Renal cortical epithelial cell (primary cell): ENCODE results near the gene CNKSR1. TPM values are rescaled to one million over a fixed set of nuclear protein-coding genes. Genes with fewer than 3 reads are reported as not detected.

Experiments used
- DNase-seq: peaks from one replicate; pipeline ENCODE4 v3.0.0-alpha.2; 2011; ENCODE audit warnings: low read depth
- total RNA-seq: library from RNA; depleted of rRNA; stranded (reverse); fragments of >200 nt; gene quantifications from 2 replicates; pipeline ENCODE4 v1.2.3, GENCODE V29; 2014

CNKSR1 gene, protein sequence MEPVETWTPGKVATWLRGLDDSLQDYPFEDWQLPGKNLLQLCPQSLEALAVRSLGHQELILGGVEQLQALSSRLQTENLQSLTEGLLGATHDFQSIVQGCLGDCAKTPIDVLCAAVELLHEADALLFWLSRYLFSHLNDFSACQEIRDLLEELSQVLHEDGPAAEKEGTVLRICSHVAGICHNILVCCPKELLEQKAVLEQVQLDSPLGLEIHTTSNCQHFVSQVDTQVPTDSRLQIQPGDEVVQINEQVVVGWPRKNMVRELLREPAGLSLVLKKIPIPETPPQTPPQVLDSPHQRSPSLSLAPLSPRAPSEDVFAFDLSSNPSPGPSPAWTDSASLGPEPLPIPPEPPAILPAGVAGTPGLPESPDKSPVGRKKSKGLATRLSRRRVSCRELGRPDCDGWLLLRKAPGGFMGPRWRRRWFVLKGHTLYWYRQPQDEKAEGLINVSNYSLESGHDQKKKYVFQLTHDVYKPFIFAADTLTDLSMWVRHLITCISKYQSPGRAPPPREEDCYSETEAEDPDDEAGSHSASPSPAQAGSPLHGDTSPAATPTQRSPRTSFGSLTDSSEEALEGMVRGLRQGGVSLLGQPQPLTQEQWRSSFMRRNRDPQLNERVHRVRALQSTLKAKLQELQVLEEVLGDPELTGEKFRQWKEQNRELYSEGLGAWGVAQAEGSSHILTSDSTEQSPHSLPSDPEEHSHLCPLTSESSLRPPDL
- 5.2 and 6.4 TPM in 2 replicates for total RNA-seq

DNA sequence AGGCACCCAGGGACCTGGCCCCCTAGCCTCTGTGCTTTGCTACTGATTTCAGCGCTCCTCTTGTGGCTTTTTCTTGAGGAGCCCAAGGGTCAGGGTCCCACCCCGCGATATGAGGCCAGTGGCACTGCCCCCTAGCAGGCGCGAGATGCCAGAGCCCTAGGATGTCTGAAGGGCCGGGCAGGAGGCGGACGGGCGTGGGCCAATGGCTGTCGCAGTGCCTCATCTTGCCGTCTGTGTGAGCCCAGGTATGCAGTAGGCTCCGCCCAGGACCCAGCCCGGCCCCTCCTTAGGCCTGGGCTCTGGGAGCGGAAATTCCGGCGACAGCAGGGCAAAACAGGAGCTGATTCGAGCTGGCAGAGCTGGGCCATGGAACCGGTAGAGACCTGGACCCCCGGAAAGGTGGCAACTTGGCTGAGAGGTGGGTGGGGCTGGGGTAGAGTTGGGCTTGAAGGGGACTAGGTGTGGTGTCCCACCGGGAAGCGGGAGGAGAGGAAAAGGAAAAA lies at the start of gene CNKSR1:
CNKSR1 (plus strand) TSS at position 310 of the 503 bp plus-strand sequence; CDS start at position 367, 57 bp downstream.
- peak; percentile 28 for DNase-seq

DNA sequence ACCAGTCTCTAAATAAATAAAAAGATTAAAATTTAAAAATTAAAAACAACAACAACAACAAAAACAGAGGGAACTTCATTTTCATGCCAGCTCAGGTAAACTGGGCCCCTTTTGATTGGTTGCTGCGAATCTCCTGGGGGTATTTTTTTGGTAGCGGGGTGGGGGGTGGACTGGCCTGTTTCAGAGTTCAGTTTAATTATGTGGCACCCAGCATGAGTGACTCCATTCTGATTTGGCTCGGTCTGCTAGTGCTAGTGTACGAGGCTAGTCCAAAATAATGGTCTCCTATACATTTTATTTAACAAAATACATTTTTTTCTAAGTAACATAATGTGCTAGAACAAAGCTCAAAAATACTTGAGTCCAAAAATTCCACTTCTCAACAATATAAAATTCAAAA lies 47.5 kb upstream of the CNKSR1 start:
- DNase-seq: no peak

DNA sequence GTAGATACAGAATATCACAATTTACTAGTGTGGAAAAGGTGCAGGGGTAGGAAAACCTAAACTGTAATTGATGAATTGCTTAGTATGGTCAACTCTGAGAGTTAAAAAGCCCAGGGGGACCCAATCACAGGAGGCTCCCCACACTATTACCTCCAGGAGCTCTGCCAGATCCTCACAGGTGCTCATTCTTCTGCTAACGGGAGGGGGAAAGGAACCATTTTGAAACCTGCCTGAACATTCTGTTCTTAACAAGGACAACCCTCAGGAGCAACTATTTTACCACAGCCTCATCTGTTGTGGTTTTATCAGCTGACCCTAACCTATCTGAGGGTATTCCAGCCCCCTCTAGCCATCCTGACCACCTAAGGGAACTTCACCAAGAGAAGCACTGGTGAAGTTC lies 46.6 kb upstream of the CNKSR1 start:
- no peak for DNase-seq

GRCh38 chr1:26132128-26132833 lies 45.0 kb upstream of the CNKSR1 start:
- no peak for DNase-seq

DNA sequence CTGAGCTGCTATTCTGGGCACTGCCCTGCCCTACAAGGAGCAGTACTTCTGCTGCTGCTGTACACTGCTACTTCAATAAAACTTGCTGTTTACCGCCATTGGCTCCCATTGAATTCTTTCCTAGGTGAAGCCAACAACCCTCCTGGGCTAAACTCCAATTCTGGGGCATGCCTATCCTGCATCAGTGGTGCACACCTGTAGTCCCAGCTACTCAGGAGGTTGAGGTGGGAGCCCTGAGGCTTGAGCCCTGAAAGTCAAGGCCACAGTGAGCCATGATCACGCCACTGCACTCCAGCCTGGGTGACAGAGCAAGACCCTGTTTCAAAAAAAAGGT lies 44.5 kb upstream of the CNKSR1 start:
- DNase-seq: no peak

DNA sequence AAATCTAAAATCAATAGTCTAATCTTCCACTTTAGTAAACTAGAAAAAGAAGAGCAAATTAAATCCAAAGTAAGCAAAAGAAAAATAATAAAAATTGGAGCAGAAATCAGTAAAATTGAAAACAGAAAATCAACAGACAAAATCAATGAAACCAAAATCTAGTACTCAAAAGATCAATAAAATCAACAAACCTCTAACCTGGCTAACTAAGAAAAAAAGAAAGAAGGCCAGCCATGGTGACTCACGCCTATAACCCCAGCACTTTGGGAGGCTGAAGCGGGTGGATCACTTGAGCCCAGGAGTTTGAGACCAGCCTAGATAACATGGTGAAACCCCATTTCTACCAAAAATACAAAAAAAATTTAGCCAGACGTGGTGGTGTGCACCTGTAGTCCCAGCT lies 42.8 kb upstream of the CNKSR1 start:
- no peak for DNase-seq

DNA sequence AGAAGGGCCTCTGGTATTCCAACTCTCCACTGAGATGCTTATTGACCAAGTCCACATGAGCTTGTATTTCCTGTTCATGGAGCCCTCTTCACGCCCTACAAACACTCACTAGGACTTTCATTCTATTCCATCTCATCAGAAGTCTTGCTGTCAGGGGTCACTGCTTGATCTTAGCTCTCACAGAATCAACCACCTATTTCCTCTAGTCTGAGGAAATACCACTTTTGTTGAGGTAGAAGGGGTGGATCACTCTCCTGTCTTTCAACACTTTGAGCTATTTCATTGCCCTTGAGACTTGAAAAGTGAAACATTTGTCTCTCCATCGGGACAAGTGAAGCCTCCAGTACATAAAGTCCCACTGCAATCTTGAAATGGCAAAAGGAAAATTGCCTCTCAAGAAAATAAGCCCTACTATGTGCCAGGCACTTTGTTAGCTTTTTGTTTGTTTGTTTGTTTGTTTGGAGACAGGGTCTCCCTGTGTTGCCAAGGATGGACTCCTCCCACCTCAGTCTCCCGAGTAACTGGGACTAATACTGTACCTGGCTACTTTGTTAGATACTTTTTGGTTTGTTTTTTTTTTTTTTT lies 38.2 kb upstream of the CNKSR1 start:
- no peak for DNase-seq

GRCh38 chr1:26142159-26142558 lies 35.1 kb upstream of the CNKSR1 start:
- no peak for DNase-seq

- peak; percentile 74 for DNase-seq
Measured at GRCh38 chr1:26145041-26145959, 32.0 kb upstream of the CNKSR1 start.

- no peak for DNase-seq
Measured at GRCh38 chr1:26145960-26146294, 31.4 kb upstream of the CNKSR1 start.

DNA sequence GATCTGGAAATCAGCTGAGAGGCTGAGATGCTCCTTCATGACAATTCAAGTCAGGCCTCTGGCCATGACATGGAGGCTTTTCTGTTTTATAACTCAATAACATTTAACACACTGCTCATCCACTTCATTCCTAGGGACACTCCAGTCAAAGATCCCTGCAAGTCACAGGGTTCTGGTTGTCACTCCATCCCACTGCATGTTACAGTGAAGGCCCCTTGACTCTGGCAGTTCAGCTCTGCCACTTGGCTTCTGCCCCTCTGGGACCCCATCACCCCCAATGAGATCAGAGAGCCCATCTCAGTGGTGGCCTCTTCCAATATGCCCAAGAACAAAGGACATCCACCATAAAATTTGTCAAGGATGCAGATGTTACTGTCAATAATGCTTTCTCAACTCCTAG lies 28.4 kb upstream of the CNKSR1 start:
- no peak for DNase-seq

- DNase-seq: no peak
Measured at GRCh38 chr1:26153966-26154532, 23.2 kb upstream of the CNKSR1 start.

GRCh38 chr1:26154750-26155149 lies 22.5 kb upstream of the CNKSR1 start:
- no peak for DNase-seq

GRCh38 chr1:26155370-26156284 lies 21.7 kb upstream of the CNKSR1 start:
- no peak for DNase-seq

DNA sequence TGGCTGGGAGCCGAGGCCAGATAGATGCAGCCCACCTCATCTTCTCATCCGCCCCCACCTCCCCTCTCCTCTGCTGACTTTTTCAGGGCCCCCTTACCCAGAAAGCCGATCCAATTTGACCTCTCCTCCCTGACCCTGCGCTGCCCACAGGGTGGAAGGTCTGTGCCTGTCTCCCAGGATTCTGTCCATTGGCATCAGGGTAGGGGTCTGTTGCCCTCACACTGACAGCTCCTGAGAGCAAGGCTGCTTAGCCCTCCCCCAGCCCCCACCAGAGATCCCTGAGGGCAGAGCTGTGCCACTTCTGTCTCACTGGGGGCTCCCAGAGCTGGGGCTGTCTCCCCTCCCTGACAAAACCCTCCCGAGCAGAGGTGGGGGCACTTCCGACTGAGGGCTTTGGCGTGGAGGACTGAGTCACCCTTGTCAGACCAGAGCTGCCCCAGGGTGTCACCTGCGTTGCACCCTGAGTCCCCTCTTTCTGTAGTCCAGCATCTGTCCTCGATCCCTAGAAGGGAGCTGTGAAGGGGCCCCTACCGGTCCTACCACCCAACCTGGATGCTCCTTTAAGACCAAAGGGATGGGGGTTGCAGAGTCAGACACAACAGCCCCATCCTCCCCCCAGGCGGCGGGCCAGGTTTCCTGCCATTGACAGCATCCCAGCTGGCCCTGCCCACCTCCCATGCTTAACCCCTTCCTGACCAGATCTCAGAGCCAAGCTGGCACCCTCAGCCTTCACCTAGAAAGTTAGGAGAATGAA lies 20.8 kb upstream of the CNKSR1 start:
- DNase-seq: no peak

DNA sequence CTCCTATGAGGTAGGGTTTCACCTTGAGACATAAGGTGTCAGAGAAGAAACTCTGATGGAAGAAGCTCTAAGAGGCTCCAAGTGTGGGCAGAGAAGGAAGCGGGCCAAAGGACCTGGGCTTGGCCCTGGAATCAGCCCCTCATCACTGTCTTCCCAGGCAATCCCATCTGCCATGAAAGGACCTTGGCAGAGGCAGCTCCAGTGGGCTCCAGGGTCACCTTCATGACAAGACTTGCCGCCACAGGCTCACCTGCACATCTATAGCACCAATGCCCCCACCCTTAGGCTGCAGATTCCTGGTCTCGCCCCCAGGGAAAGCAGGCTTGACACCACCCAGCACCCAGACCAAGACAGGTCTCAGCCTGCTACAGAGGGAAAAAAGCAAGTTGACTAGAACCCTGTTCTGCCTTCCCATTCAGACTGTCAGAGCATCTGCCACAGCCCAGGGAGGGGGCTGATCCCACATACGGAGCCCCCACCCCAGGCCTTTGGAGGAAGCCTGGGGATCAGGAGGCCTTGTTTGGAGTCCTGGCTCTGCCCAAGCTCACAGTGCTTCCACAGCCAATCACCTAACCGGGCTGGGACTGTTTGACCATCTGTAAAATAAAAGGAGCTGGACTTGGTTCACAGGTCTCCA lies 18.9 kb upstream of the CNKSR1 start:
- no peak for DNase-seq

DNA sequence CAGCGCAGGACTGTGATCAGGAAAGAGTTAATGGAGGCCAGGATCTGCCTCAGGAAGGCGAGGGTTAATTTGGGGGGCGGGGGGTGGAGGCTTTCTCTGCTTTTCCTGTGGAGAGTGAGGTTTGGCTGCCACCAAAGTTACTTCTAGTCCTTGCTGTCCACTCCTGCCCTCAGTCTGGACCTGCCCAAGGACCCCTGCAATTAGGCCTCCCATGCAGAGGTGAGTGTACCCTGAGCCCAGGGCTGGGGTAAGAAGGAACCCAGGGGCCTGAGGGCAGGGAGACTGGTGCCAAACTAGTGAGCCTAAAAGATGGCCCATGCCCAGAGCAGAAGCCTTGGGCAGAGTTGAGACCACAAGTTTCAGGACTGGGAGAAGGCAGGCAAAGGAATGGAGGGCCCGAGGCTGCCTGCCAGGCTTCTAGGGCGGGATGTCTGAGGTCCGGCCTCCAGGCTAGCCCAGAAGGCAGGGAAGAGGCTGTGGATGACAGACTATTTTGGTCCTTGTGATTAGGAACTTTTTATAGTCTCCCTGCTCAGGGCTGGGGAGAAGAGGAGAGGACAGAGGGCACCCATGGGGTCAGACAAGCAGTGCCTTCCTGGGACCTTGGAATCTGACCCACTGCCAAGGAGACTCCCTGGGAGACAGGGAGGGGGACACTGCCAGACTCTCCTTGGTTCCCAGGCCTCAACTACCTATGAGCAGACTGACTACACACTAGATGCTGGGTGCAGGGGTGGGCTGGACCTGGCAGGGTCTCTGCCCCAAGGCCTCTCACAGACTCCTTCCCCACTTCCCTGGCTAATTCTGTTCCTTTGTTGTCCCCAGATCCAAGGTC lies 18.2 kb upstream of the CNKSR1 start, which contains the start of gene FAM110D:
FAM110D (plus strand) TSS at position 172 of the 835 bp plus-strand sequence. CDS start 2,213 bp downstream, outside the sequence.
- DNase-seq: no peak

GRCh38 chr1:26159743-26160039 lies 17.6 kb upstream of the CNKSR1 start:
- no peak for DNase-seq
